Thyroid gland (tissue), 4 donors: ENCODE results near the gene KMO.
A peak's percentile ranks its signal among the peaks of the same experiment; 100 is the strongest.

Experiments used
- POLR2A ChIP-seq, 2 donors: fragments of 450-650 bp; IDR thresholded peaks; one replicate each; pipeline ENCODE4 v1.6.1; 2017; ENCODE audit warnings: antibody characterized with exemption in 2 of 2, mild to moderate bottlenecking in 2 of 2, moderate library complexity in 1 of 2
- TF ChIP-seq, protein P1 (sequence below), 6 experiments: fragments of 200-600 bp in 3 of 6; fragments of 450-650 bp in 3 of 6; sonication (generic) in 3 of 6; IDR thresholded peaks; one replicate each; pipeline ENCODE4 v1.5.1; 2016 to 2019; ENCODE audit warnings: antibody characterized with exemption in 6 of 6, mild to moderate bottlenecking in 2 of 6, inconsistent platforms in 1 of 6, moderate library complexity in 1 of 6

DNA sequence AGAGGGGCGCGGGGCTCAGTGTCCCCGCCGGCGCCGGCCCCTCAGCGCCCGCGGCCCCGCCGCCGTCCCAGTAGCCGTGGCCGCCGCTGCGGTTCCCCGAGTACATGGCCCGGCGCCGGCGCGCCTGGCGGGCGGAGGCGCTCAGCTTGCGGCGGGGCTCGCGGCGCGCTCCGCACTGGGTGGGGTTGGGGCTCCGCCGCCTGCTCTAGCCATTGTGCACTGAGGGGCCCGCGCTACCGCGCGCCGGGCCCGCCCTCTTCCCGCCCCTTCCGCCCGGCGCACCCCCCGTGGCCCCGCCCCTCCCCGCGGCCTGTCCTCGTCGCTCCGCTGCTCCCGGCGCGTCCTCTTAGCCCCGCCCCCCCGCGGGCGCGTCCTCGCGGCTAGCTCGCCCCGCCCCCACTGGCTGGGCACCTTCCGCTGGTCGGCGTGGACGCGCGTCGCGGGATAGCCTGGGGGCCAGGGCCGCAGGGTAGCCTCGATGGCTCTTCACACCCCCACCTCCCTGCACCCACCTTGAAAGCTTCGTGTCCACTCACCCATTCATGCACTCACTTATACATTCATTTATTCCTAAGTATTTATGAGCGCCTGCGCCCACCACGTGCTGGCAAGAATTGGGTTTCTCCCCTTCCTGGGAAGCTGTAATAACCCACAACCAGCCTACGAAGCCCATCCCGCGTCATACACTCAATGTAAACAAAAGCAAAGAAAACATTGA is 108.1 kb downstream of the KMO start, which contains the start of the genes CHML and OPN3:
- TF ChIP-seq, protein P1, sequence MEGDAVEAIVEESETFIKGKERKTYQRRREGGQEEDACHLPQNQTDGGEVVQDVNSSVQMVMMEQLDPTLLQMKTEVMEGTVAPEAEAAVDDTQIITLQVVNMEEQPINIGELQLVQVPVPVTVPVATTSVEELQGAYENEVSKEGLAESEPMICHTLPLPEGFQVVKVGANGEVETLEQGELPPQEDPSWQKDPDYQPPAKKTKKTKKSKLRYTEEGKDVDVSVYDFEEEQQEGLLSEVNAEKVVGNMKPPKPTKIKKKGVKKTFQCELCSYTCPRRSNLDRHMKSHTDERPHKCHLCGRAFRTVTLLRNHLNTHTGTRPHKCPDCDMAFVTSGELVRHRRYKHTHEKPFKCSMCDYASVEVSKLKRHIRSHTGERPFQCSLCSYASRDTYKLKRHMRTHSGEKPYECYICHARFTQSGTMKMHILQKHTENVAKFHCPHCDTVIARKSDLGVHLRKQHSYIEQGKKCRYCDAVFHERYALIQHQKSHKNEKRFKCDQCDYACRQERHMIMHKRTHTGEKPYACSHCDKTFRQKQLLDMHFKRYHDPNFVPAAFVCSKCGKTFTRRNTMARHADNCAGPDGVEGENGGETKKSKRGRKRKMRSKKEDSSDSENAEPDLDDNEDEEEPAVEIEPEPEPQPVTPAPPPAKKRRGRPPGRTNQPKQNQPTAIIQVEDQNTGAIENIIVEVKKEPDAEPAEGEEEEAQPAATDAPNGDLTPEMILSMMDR (IDR thresholded peaks at IDR 0.05): no peak
- TF ChIP-seq POLR2A (IDR thresholded peaks at IDR 0.05): peak; percentile 56 to 96
